Heart left ventricle (tissue), 16 donors: ENCODE measurements around the gene AGMO. TPM values are rescaled to one million over a fixed set of nuclear protein-coding genes. Genes with fewer than 3 reads are reported as not detected.

Source experiments
- ATAC-seq, 4 donors: fragments of 200-7000 bp; cut with Tn5 transposase; one replicate each; pipeline ENCODE4 v1.9.1; 2020 to 2022; ENCODE audit warnings: moderate library complexity in 4 of 4, mild to moderate bottlenecking in 3 of 4, moderate number of reproducible peaks in 1 of 4
- DNase-seq, 5 donors: peaks; one replicate each; pipeline ENCODE4 v3.0.0-alpha.2; 2020
- H3K27ac ChIP-seq, 12 donors: fragments of 200-600 bp; sonication (generic) in 4 of 12; one replicate each; pipeline versions ENCODE4 v1.5.0 to v1.8.0; 2016 to 2022; ENCODE audit warnings: mild to moderate bottlenecking in 2 of 12
- H3K27me3 ChIP-seq, 9 donors: fragments of 200-600 bp; sonication (generic) in 2 of 9; one replicate each; pipeline versions ENCODE4 v1.5.1 to v1.8.0; 2016 to 2022; ENCODE audit warnings: mild to moderate bottlenecking in 3 of 9
- H3K36me3 ChIP-seq, 9 donors: fragments of 200-600 bp; sonication (generic) in 2 of 9; one replicate each; pipeline versions ENCODE4 v1.5.0 to v1.8.0; 2018 to 2022; ENCODE audit warnings: mild to moderate bottlenecking in 2 of 9
- H3K4me1 ChIP-seq, 12 donors: fragments of 200-600 bp; sonication (generic) in 4 of 12; one replicate each; pipeline versions ENCODE4 v1.5.0 to v1.8.0; 2016 to 2022; ENCODE audit warnings: mild to moderate bottlenecking in 3 of 12
- H3K4me3 ChIP-seq, 12 donors: fragments of 200-600 bp; sonication (generic) in 4 of 12; one replicate each; pipeline versions ENCODE4 v1.5.0 to v1.8.0; 2017 to 2022; ENCODE audit warnings: mild to moderate bottlenecking in 9 of 12, moderate library complexity in 4 of 12
- H3K9me3 ChIP-seq, 12 donors: fragments of 200-600 bp; sonication (generic) in 4 of 12; one replicate each; pipeline versions ENCODE4 v1.5.0 to v1.8.0; 2016 to 2022; ENCODE audit warnings: mild to moderate bottlenecking in 1 of 12
- CTCF ChIP-seq, 12 donors: fragments of 200-600 bp; sonication (generic) in 4 of 12; IDR thresholded peaks; one replicate each; pipeline versions ENCODE4 v1.5.0 to v1.8.0; 2018 to 2022; ENCODE audit warnings: antibody characterized with exemption in 12 of 12, mild to moderate bottlenecking in 5 of 12
- POLR2A ChIP-seq, 2 donors: fragments of 450-650 bp; IDR thresholded peaks; one replicate each; pipeline ENCODE4 v1.6.1; 2017; ENCODE audit warnings: antibody characterized with exemption in 2 of 2, mild to moderate bottlenecking in 2 of 2, moderate library complexity in 2 of 2
- WGBS, 4 donors: extraction: QIAGEN DNeasy Blood & Tissue Kit in 2 of 4; methylation state at CpG; one replicate each; pipeline versions ENCODE4 v1.1.5 to v1.1.7; 2013 to 2018; 5-methylcytosine and 5-hydroxymethylcytosine counted together
- intact Hi-C, 10 donors: fragments of 100-400 bp; cut with DNase I; formaldehyde crosslinking; loops; one replicate each; pipeline versions ENCODE4 v1.11.1 to v1.14.2; 2022
- long read RNA-seq, 3 donors: library from polyadenylated mRNA; unstranded; transcript quantifications; one replicate each; pipeline ENCODE4 v2.0.0, GENCODE V29; 2020 to 2021
- polyA plus RNA-seq, 2 donors: library from polyadenylated mRNA; stranded (reverse); fragments of 200-250 nt; gene quantifications; one replicate each; pipeline ENCODE4 v1.2.3, GENCODE V29; 2013
- total RNA-seq, 9 donors: library from RNA; depleted of rRNA in 2 of 9; stranded (reverse); fragments of >200 nt in 2 of 9; fragmentation: NEBNext Ultra II Directional in 3 of 9; extraction: Animal tissue kit (Norgen Biotek cat#: 25700) in 3 of 9; gene quantifications; one replicate each; pipeline versions ENCODE4 v1.1.0 to v1.2.4, GENCODE V29; 2016 to 2023
- donor health status: ischemic (EF 13 %, LVEDD 7.1; RV severe dilation, severe dysfunction).
- donor health status: healthy with polysubstance abuse.
- donor health status: DM: no; HTN: yes; CAD: no.
- donor health status: DM: no; HTN: no; CAD: no.
- donor health status: ischemic (EF 25% LVEDD 6.9; RV normal size, moderate dysfunction).
- donor health status: ischemic (EF 25% LVEDD 5.7; RV mildly dilated, moderate dysfunction).
- donor health status: healthy.
- donor health status: DM: yes; HTN: yes; CAD: no.
- donor health status: ischemic (EF 35%, LVEDD 5.7; RV mildly dilated, moderate dysfunction).
- donor health status: nonischemic (EF 11% LVEDD 7.7; RV severe dilation, severe dysfunction).
- donor health status: DM: yes; HTN: yes; CAD: no.
- donor health status: PGD.
- donor health status: ischemic (EF 29% LVEDD 5.4; RV normal size, mild dysfunction).
- donor health status: nonischemic (EF 23%, LVEDD 6.1; RV moderate dilation, normal function).

The AGMO gene
- total RNA-seq: under 1 TPM in 8 of 9 donors, not detected in 1; 0.21 to 0.66 (median 0.40) TPM
- under 1 TPM; 0.12 to 0.72 TPM for polyA plus RNA-seq
- long read RNA-seq, donor 1: 0 reads
- long read RNA-seq, donor 2: 0 reads
- long read RNA-seq, donor 3: 0 reads

- peak in 6 of 12 donors; percentile 7 to 39 (median 16) for TF ChIP-seq CTCF (IDR thresholded peaks at IDR 0.05)
- no peak for TF ChIP-seq POLR2A (IDR thresholded peaks at IDR 0.05)
- intact Hi-C loops: loop anchor here in 3 of 10 donors (2.0 to 10.0 kb wide), 5 partner anchors 123 to 505 kb away; partner anchors contain the start of gene MEOX2 (in 3 of the 3)
- Histone ChIP-seq H3K27me3 (no peaks in the 10 kb centered on the region), H3K27ac (peak within 1 kb of the TSS; percentile 51 to 80 (median 70)), H3K4me1 (peaks cover 0 to 35% (median 1%) of the 10 kb centered on the region in 12 donors), H3K36me3 (no peaks in the 10 kb centered on the region), H3K4me3 (peak within 1 kb of the TSS in 10 of 12 donors; percentile 3 to 51 (median 40)), H3K9me3 (peaks cover 0 to 8% (median 0%) of the 10 kb centered on the region in 12 donors)
- peak; percentile 61 to 87 (median 84) for ATAC-seq
- 45 to 60% (median 53%) methylated on average over 5 of the region's 5 CpGs for WGBS, 4 donors
- DNase-seq: peak; percentile 69 to 79 (median 75)
Observed at GRCh38 chr7:15561835-15562234, at the start of gene AGMO. AGMO (minus strand) TSS chr7:15562015.

GRCh38 chr7:15610503-15610902, 48.7 kb upstream of the AGMO start:
- intact Hi-C loops: no loop called here
- H3K27ac ChIP-seq: no peak overlapping the region
- 94 to 97% (median 95%) methylated on average over 2 of the region's 2 CpGs for WGBS, 4 donors
- ATAC-seq (no peak), DNase-seq (no peak)
- H3K9me3 ChIP-seq: peaks cover 0 to 9% (median 0%) of the 10 kb centered on the region in 12 donors
- TF ChIP-seq CTCF (IDR thresholded peaks at IDR 0.05) (no peak), POLR2A (IDR thresholded peaks at IDR 0.05) (no peak)
- H3K4me1 ChIP-seq: peaks cover 0 to 5% (median 0%) of the 10 kb centered on the region in 12 donors
- H3K36me3 ChIP-seq: peaks cover 0 to 24% (median 0%) of the 10 kb centered on the region in 9 donors
- H3K27me3 ChIP-seq: no peaks in the 10 kb centered on the region
- H3K4me3 ChIP-seq: no peak overlapping the region

- DNase-seq: no peak
- intact Hi-C loops: no loop called here
- Histone ChIP-seq H3K27ac (no peak overlapping the region), H3K4me3 (no peak overlapping the region), H3K36me3 (peaks cover 0 to 24% (median 0%) of the 10 kb centered on the region in 9 donors), H3K27me3 (no peaks in the 10 kb centered on the region), H3K9me3 (peaks cover 0 to 9% (median 0%) of the 10 kb centered on the region in 12 donors), H3K4me1 (peaks cover 0 to 5% (median 0%) of the 10 kb centered on the region in 12 donors)
- no peak for TF ChIP-seq POLR2A (IDR thresholded peaks at IDR 0.05)
- no peak for TF ChIP-seq CTCF (IDR thresholded peaks at IDR 0.05)
- no peak for ATAC-seq
- WGBS, 4 donors: 77 to 87% (median 81%) methylated on average over 2 of the region's 2 CpGs
Observed at GRCh38 chr7:15609287-15609686, 47.5 kb upstream of the AGMO start.

- peaks cover 0 to 9% (median 0%) of the 10 kb centered on the region in 12 donors for H3K9me3 ChIP-seq
- H3K4me3 ChIP-seq: no peak overlapping the region
- ATAC-seq (no peak), DNase-seq (no peak)
- WGBS, 4 donors: 93 to 96% (median 94%) methylated on average over 5 of the region's 5 CpGs
- TF ChIP-seq CTCF (IDR thresholded peaks at IDR 0.05) (no peak), POLR2A (IDR thresholded peaks at IDR 0.05) (no peak)
- H3K4me1 ChIP-seq: peaks cover 0 to 10% (median 0%) of the 10 kb centered on the region in 12 donors
- H3K27me3 ChIP-seq: no peaks in the 10 kb centered on the region
- peaks cover 0 to 24% (median 0%) of the 10 kb centered on the region in 9 donors for H3K36me3 ChIP-seq
- H3K27ac ChIP-seq: no peak overlapping the region
- intact Hi-C loops: no loop called here
Observed at GRCh38 chr7:15607529-15608210, 45.9 kb upstream of the AGMO start.
